Fibroblast of pulmonary artery (primary cell): Measurements from ENCODE around the gene CCR5AS.
"Not testable (repeated sequence)": the region's sequence is repeated elsewhere in the genome, so short reads cannot be mapped to it uniquely, and the experiment has no call there.

Experiments
- DNase-seq: peaks from one replicate; pipeline ENCODE4 v3.0.0-alpha.2; 2010; ENCODE audit warnings: low read depth
- H3K4me3 ChIP-seq: replicated peaks from 2 replicates; pipeline ENCODE4 v1.5.1; 2011; ENCODE audit warnings: low read depth, mild to moderate bottlenecking, control low read depth, low read length, moderate library complexity
- CTCF ChIP-seq: IDR thresholded peaks from 2 replicates; pipeline ENCODE4 v1.5.1; 2011; ENCODE audit warnings: mild to moderate bottlenecking, control low read depth, low read length, inconsistent platforms; ENCODE audit errors: missing control alignments

The CCR5AS gene

GRCh38 chr3:46337911-46338310 lies 69.0 kb downstream of the CCR5AS start:
- no peak for DNase-seq
- TF ChIP-seq CTCF, result no peak
- no peak overlapping the region for H3K4me3 ChIP-seq

GRCh38 chr3:46335541-46335940 lies 71.3 kb downstream of the CCR5AS start:
- no peak for DNase-seq
- no peak for TF ChIP-seq CTCF
- H3K4me3 ChIP-seq, result no peak overlapping the region

- peak; percentile 26 for DNase-seq
- H3K4me3 ChIP-seq, result no peak overlapping the region
- TF ChIP-seq CTCF, result no peak
Observed at GRCh38 chr3:46334741-46335478, 72.0 kb downstream of the CCR5AS start.

- not testable (repeated sequence) for DNase-seq, H3K4me3 ChIP-seq
Observed at GRCh38 chr3:46330676-46331075, 76.2 kb downstream of the CCR5AS start.

GRCh38 chr3:46325645-46326300 lies 81.1 kb downstream of the CCR5AS start:
- no peak for TF ChIP-seq CTCF
- DNase-seq, result no peak
- H3K4me3 ChIP-seq, result no peak overlapping the region

- no peak for TF ChIP-seq CTCF
- DNase-seq, result no peak
- H3K4me3 ChIP-seq, result no peak overlapping the region
Observed at GRCh38 chr3:46324036-46324435, 82.8 kb downstream of the CCR5AS start.

- no peak for TF ChIP-seq CTCF
- DNase-seq, result no peak
- no peak overlapping the region for H3K4me3 ChIP-seq
Observed at GRCh38 chr3:46321461-46322104, 85.3 kb downstream of the CCR5AS start.
